A549 (cell line): Measurements from ENCODE around the gene ITPRID2.

Experiments used
- BHLHE40 ChIP-seq: IDR thresholded peaks from 2 replicates; pipeline ENCODE4 v1.6.1; 2012; ENCODE audit warnings: low read depth, low read length, inconsistent platforms
- CHD2 ChIP-seq: fragments of 150-350 bp; IDR thresholded peaks from 2 replicates; pipeline ENCODE4 v1.6.1; 2014; ENCODE audit warnings: low read length; ENCODE audit not compliant: partially characterized antibody
- CTCF ChIP-seq: fragments of >200 bp; sonication (Bioruptor Twin); formaldehyde crosslinking; IDR thresholded peaks from 3 replicates; pipeline ENCODE4 v1.5.1; 2016
- E2F6 ChIP-seq: IDR thresholded peaks from 2 replicates; pipeline ENCODE4 v1.6.1; 2012; ENCODE audit warnings: low read depth, borderline replicate concordance
- MYC ChIP-seq: IDR thresholded peaks from 2 replicates; pipeline ENCODE4 v1.6.1; 2012; ENCODE audit warnings: mild to moderate bottlenecking, inconsistent platforms, low read length, improper control_type of control experiment, borderline replicate concordance
- POLR2A ChIP-seq: IDR thresholded peaks from 2 replicates; pipeline ENCODE4 v1.6.1; 2012; ENCODE audit warnings: mild to moderate bottlenecking, low read length
- REST ChIP-seq: fragments of 200-600 bp; sonication (generic); IDR thresholded peaks from 2 replicates; pipeline ENCODE4 v1.6.1; 2016; ENCODE audit warnings: antibody characterized with exemption, mild to moderate bottlenecking, moderate library complexity
- USF2 ChIP-seq: fragments of 450-650 bp; IDR thresholded peaks from 2 replicates; pipeline ENCODE4 v1.6.1; 2014; ENCODE audit warnings: antibody characterized with exemption
- ZNF302 ChIP-seq: fragments of 250-450 bp; sonication (Bioruptor Pico); IDR thresholded peaks from 2 replicates; pipeline ENCODE4 v1.9.0; 2021; ENCODE audit warnings: inconsistent platforms, mild to moderate bottlenecking, moderate library complexity

GRCh38 chr2:181861379-181861778, 30.2 kb upstream of the ITPRID2 start:
- TF ChIP-seq E2F6, result no peak
- TF ChIP-seq POLR2A, result no peak
- no peak for TF ChIP-seq MYC
- no peak for TF ChIP-seq BHLHE40
- no peak for TF ChIP-seq CTCF
- TF ChIP-seq USF2, result no peak
- no peak for TF ChIP-seq ZNF302 (CRISPR knock-in tag)
- no peak for TF ChIP-seq REST
- TF ChIP-seq CHD2, result no peak
